ENCODE measurements around the gene LPCAT2.

LPCAT2 gene, protein sequence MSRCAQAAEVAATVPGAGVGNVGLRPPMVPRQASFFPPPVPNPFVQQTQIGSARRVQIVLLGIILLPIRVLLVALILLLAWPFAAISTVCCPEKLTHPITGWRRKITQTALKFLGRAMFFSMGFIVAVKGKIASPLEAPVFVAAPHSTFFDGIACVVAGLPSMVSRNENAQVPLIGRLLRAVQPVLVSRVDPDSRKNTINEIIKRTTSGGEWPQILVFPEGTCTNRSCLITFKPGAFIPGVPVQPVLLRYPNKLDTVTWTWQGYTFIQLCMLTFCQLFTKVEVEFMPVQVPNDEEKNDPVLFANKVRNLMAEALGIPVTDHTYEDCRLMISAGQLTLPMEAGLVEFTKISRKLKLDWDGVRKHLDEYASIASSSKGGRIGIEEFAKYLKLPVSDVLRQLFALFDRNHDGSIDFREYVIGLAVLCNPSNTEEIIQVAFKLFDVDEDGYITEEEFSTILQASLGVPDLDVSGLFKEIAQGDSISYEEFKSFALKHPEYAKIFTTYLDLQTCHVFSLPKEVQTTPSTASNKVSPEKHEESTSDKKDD

DNA sequence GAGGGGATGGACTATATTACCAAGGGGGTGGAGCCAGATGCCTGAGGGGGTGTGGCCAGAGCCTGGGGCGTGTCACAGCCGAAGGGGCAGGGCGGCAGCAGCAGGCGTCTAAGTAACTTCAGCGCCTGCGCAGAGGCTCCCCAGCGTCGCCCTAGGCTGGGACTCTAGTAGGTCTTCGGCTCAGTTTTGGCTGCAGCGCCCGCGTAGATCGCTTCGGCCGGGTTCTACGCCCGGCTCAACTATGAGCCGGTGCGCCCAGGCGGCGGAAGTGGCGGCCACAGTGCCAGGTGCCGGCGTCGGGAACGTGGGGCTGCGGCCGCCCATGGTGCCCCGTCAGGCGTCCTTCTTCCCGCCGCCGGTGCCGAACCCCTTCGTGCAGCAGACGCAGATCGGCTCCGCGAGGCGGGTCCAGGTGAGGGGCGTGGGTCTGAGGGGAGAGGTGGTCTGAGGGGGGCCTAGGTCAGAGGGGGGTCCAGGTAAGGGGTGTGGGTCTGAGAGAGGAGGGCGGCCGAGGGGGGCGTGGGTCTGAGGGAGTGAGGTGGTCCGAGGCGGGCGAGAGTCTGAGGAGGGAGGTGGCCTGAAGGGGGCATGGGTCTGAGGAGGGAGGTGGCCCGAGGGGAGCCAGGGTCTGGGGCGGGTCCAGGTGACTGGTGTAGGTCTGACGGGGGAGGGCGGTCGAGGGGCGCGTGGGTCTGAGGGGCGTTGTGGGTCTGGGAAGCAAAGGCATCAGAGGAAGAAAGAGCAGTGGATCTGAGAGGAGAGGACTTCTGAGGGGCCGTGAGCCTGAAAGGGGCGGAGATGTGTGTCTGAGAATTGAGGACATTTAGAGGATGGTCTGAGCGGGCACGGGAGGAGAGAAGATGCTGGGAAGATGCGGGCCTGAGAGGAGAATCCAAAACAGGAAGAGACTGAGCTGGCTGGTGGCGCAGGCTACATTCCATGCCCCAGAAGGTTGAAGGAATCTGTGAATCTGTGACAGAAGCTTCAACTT is at the start of gene LPCAT2:
TSS of gene LPCAT2 (plus strand) at position 132 of the 991 bp plus-strand sequence. CDS start at position 242, 110 bp downstream.
- peak; percentile 42 for DNase-seq

DNA sequence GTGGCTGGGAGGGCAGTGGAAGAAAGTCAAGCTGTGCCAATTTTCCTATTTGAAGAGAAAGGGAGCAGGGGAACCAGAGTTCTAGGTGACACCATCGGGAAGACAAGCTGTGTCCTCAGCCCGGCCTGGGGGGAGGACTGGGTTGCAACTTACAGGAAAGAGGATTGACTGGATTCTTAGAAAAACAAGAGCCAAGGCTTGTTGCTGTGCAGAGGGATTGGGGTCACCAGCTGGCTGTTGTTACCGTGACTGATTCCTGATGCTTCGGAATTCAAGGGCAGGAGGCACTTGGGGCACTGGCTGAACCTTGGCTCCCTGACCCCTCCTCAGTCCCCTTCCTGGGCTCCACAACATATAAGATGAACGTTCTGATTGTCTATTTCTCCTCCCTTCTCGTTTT is 46.6 kb upstream of the LPCAT2 start:
- DNase-seq = no peak

DNA sequence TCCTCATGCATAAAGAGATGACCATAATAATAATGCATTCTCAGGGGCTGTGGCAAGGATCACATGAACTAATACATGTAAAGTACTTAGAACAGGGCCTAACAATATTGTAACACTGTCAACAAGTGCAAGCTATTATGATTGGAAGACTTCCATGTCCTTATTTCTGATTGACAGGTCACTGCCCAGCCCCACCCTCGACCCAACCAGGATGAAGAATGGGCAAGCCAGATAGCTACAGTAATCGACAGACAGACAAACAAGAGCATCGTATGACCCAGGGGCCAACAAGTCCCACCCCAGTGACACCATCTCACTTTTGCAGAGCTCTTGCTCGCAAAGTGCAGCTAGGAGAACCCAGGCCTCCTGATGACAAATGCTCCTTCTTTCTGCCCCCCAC is 44.5 kb upstream of the LPCAT2 start:
- no peak for DNase-seq

DNA sequence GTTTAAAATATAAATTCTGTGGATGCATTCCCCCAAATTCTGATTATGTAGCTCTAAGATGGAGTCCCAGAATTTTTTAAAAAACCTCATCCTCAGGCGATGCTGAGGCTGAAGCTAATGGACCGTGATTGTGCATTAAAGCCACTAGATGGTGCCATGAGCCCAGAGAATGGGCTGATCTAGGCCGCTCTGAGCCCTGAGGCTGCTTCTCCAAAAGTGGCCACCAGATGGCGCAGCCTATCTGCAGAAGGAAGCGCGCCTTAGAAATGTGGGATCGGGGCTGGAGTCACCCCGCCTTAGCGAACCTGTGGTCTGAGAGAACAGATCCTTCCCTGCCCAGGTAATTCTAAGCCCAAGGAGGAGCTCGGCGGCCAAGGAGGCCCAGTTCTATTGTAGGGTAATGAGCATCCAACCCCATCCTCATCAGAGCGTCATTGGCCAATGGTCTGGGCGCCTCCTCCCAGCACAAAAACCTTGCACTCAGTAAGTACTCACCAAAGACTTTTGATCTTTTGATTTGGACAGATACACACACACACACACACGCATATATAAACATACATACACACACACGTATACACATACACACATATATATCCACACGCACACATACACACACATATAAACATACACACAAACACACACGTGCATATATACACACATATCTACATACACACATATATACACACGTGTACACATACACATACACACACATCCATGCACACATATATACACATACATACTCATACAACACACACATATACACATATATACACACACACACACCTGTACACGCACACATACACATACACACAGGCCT is 43.6 kb upstream of the LPCAT2 start:
- peak; percentile 52 for DNase-seq

DNA sequence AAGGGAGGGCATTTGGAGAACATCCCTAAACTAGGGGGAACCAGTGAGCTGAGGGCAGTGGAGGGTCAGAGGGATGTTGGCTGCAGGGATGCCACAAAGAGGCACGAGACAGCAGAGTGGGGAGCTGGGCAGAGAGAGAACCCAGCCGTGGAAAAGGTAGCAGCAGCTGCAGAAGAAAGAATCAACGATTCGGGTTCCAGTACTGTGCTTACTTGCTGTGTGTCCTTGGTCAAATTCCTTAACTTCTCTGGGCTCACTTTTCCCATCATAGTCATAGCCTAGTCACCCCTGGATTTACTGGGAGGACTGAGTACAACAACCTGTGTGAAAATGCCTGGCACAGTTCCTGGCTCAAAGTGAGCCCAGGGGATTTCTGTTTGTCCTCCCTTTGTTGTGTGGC is 42.7 kb upstream of the LPCAT2 start:
- DNase-seq = no peak

DNA sequence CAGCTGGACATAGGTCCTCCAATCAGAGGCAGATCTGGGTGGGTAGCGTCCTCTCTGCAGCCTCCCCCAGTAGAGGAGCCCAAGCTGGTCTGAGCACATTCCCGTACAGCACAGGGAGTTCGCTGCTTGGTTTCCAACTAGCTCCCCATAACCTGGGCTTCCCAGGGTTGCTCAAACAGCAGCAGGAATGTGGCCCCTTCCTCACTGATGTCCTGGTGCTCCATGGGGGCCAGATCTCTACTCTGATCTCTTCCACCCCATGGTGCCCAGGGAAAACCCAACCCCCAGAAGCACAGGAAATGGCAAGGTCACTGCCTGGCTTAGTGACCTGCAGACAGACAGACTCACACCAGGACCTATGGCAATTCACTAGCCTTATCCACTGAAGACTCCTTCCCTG is 41.0 kb upstream of the LPCAT2 start:
- no peak for DNase-seq

DNA sequence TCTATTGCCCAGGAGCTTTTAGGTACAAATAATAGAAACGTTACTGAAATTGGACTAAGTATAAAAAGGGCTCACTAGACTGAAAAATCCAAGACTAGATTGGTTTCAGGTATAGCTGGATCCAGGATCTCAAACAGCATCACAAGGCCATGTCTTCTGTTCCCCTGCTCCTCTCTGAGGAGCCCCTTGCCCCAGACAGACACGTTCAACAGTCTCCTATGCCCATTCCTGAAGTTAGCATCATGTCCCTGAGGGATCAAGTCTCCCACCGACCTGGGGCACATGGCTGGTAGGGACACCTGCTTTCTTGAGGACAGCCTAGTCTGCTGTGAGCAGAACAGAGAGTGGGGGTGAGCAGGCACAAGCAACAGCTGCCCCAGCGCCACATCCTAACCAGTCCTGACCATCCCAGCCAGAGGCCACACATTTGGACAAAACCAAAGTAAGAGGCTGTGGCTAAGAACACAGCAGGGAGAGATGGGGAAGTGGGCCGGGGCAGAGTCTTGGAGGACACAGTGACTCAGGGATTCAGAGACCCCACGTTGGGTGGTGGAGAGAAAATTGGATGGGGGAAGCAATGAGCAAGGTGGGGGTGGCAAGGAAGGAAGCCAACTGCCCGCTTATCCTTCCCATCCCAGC is 40.4 kb upstream of the LPCAT2 start:
- DNase-seq = no peak

DNA sequence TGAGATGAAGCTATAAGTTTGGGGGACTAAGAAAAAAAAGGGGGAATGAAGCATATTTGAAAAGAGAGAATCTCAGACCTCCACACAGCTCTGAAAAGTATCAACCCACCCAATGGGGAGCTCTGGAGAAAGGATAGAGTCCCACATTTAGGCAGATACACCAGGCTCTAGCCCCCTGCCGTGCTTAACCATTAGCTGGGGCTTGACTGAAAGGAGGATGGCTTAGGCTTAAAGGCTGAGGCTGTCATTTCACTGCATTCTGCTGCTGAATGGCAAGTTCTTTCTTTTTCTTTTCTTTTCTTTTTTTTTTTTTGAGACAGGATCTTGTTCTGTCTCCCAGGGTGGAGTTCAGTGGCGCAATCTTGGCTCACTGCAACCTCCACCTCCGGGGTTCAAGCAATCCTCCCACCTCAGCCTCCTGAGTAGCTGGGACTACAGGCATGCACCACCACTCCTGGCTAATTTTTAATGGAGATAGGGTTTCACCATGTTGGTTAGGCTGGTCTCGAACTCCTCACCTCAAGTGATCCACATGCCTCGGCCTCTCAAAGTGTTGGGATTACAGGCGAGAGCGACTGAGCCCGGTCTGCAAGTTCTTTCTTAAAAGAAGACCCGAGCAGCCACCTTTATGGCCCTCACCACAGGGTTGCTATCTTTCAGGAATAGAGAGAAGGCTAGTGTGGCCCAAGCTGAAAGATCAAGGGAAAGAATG is 38.9 kb upstream of the LPCAT2 start:
- DNase-seq = no peak

DNA sequence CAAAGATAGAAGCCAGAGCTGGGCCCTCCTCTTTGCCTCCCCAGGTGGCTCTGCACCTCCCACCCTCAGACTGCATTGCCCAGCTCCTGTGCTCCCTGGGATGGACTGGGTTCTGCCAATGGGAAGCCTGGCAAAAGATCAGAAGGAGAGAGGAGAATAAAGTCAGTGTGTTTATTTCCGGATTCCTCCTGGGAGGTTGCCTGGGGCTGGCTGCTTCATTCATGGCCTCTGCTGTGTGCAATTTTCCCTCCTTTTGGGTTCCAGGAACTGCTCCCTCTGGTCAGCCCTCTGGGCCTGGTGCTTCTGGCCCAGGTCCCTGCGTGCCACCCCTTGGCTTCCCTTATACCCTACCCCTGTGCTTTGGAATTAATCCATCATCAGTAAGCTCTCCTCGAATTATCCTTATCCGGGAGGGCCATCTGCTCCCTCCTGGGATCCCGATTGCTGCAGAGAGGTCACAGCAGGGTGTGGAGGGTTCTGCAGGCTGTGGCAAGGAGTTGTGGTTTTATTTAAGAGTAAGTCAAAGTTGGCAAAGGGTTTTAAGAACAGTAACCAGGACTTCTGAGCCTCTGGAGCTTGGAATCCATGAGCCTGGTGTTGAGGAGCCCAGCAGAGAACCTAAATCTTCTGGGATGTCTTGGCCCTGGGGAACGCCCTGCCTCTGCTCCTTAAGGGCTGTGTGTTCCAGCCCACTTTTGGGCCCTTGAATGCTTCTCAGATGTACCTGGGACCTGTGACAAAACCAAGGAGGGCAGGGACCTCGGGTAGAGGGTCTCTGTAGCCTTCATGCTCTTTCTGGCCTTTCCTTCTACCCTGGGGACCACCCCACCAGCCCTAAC is 38.1 kb upstream of the LPCAT2 start:
- DNase-seq = no peak

DNA sequence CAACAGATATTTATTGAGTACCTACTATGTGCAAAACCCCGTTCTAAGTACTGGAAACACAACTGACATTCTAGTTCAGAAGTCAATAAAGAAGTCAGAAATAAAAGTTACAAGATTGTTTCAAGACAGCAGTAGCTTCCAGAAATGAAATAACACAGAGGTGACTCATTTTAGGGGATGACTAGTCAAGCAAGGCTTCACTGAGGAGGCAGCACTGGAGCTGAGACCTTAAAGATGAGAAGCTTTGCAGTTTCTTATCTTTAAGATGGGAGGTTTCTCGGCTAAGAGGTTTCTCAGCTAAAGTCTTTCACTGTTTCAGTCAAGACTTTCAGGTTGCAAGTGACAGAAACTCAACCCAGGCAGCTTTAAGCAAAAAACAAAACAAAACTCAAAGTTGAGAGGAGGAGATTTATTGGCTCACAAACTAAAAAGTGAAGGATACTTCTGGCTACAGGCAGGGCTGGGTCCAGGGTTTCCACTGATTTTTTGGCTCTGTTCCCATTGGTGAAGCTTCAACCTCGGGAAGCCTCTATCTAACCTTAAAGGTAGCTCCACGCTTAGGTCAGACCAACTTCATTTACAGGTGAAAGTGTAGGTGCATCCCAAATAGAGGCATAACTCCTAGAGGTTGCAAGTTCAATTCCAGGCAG is 37.3 kb upstream of the LPCAT2 start:
- DNase-seq = no peak

DNA sequence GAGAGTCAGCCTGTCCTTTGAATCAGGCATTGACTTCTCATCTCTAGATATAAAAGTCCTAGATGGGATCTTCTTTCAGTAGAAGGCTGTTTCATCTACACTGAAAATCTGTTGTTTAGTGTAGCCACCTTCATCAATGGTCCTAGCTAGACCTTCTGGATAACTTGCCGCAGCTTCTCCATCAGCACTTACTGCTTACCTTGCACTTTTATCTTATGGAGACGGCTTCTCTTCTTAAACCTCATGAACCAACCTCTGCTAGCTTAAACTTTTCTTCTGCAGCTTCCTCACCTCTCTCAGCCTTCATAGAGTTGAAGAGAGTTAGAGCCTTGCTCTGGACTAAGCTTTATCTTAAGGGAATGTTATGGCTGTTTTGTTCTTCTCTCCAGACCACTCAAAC is 35.3 kb upstream of the LPCAT2 start:
- no peak for DNase-seq

DNA sequence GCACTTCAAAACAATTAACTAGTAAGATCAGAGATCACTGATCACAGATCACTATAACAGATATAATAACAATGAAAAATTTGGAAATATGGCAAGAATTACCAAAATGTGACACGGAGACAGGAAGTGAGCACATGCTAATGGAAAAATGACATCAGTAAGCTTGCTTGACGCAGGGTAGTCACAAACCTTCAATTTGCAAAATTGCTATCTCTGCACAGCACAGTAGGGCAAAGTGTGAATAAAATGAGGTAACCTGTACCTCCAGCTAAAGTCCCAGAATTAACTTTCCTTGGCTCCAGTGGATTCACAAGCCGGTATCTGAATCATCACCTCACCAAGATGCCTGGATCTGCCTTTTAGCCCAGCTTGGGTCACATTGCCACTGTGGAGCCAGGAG is 34.1 kb upstream of the LPCAT2 start:
- no peak for DNase-seq

DNA sequence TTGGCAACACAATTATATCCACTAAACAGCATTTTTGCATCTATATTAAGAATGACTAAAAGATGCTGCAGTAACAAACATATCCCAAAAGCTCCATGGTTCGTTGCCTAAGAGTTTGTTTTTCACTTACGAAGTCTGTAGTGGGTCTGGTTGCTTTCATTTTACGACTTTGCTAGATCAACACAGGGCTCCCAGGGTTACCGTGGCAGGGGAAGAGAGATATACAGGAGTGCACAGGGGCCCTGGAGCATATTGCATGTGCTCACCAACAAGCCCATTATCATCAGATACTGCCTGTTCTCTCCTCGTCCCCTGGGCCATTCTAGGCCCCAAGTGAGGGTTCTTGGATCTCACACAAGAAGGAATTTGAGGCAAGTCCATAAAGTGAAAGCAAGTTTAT is 33.0 kb upstream of the LPCAT2 start:
- DNase-seq = no peak

DNA sequence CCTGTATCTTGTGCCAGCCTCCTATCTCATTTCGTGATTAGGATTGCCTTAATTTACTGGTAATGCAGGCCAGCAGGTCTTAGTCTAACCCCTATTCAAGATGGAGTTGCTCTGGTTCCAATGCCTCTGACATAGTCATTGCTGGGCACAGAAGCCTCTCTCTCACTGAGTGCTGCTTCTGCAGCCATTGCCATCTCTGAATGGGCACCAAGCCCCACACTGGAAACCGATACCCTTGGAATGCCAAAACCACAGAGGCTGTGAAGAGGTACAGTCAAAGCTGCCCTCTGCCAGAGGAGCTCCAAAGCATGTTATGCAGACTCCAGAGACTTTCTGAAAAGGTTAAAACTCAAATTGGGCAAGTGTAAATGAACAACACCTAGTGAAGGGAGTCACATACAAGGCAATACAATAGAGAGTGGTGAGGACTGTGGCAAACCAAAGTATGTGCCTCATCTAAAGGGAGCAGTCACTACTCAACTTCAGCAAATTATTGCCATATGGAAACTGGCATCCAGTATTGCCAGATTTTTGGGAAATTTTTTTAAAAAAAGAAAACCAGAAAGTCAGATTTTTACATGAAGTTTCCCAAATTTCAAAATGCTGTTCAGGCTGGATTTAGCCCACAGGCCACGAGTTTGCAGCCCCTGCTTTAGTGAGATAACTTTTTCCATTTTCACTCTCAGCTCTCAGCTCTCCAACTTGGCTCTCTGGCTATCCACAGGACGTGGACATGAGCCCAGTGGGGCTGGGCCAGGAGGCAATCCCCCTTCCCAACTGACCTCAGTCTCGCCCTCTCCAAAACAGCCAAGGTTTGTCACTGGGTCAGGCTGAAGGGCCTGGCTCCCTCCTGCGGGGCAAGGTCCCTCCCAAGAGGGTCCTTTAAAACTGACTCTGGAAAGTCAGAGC is 32.0 kb upstream of the LPCAT2 start:
- peak; percentile 7 for DNase-seq

DNA sequence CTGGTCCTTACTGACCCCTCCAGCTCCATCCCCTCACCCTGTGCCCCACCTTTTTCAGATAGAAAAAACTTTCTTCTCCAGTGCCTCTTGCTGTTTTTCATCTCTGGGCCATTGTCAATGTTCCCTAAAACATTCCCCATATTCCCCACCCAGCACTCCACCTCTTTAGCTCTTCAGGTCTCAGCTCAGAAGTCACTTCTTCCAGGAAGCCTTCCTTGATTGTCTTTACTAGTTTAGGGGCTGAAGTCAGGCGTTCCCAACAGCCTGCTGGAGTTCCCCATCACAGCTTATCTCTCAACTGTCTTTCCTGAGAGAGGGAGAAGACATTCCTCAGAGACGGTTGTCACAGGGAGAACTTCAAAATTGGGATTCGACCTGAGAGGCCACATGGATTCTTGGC is 31.1 kb upstream of the LPCAT2 start:
- no peak for DNase-seq

DNA sequence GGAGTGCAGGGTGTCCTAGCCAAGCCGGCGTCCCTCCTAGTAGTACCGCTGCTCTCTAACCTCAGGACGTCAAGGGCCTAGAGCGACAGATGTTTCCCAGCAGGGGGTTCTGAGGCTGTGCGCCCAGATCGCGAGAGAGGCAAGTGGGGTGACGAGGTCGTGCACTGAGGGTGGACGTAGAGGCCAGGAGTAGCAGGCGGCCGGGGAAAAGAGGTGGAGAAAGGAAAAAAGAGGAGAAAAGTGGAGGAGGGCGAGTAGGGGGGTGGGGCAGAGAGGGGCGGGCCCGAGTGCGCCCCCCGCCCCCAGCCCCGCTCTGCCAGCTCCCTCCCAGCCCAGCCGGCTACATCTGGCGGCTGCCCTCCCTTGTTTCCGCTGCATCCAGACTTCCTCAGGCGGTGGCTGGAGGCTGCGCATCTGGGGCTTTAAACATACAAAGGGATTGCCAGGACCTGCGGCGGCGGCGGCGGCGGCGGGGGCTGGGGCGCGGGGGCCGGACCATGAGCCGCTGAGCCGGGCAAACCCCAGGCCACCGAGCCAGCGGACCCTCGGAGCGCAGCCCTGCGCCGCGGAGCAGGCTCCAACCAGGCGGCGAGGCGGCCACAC is 29.9 kb upstream of the LPCAT2 start, which contains the start of gene MMP2:
TSS of gene MMP2 (plus strand) at position 372 of the 603 bp plus-strand sequence. CDS start 282 bp downstream, outside the sequence.
- no peak for DNase-seq

DNA sequence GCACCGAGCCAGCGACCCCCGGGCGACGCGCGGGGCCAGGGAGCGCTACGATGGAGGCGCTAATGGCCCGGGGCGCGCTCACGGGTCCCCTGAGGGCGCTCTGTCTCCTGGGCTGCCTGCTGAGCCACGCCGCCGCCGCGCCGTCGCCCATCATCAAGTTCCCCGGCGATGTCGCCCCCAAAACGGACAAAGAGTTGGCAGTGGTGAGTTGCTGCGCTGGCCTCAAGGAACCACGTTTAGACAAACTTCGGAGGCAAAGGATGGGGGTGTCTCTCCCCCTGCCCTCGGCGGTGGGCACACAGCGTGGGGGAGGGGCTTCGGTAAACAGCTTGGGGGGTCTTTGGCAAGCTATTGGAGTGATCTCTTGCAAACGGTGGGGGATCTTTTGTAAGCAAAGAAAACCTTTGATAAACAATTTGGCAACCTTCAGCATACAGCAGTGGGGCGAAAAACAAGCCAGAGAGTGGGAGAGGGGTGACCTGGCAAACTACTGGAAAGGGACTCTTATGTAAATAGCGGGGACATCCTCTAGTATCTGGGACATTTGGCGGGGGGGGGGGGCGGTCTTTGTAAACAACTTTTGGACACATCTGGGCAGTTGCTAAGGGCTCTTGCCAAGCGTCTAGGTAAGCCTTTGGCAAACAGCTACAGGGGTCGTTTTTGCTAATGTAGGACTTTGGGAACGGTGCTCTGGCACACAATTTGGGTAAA is 29.3 kb upstream of the LPCAT2 start:
- no peak for DNase-seq

DNA sequence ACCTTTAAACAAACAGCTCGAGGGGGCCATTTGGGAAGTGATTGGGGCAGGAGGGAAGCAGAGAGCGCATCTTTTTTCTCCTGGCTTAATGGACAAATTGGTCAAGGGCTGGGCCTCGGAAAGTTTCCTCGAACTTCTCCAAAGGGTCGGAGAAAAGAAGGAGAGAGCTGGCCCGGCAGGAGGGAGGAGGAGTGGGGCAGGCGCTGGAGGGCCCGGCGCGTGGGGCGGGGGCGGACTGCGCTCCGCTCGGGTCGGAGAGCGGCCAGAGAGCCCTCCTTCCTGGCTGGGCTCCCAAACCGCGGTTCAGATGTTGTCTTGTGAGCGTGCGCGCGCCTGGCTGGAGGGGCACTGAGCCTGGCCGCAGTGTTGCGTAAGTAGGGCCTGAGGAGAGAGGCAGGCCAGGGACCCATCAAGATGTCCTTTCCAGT is 28.6 kb upstream of the LPCAT2 start:
- no peak for DNase-seq

All from NCI-H2029 (cell line).